RPMI8226 (cell line): ENCODE data around the gene DBH.

ENCODE experiments used
- DNase-seq: peaks from one replicate; pipeline ENCODE4 v3.0.0-alpha.2; 2015

Gene DBH

DNA sequence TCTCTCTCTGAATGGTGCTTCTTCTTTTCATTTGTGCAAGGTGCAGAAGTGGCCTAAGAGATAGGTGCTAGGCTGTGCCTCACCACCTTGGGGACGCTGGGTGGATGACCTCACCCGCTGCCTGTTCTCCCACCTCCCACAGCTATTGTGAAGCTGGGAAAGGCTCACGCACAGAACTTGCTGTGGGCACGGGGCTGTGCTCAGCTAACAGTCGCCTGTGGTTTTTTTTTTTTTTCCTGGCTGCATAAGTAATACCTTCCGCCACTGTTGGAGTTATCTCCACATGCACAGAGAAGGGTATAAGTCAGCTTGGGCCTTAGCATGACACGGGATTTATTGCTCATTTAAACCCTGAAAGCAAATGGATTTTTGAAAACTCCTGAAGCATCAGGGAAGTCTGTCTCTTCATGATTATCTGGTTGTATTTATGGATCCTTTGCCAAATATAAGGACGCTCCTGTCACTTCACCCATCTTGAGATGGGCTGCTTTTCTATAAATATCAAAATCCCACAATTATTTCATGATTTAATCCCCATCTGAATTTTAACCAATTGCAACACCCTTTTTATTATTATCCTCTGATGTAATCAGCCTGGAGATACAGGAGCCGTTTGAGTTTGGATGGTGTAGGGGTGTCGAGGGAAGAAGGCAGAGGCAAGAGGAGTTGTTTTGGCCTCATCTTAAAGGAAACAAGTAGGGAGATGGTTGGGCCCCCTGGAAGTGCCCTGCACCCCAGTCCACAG lies 9.0 kb downstream of the DBH start:
- no peak for DNase-seq

DNA sequence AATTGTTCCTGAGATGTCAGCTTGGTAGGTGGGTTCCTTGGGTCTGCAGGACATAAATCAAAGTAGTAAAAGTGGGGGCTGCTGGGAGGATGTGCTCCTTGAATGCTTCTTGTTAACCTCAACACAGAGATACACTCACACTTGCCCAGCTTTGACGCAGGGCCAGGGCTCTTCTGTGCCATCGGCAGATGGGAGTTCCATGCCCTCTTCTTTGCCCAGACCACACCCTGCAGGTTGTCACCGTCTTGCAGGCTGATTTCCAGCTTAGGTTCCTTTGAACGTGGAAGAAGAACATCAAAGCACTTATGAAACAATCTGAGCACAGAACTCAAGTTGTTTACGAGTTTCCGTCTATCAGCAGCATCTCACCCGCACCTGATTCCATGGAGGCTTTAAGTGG lies 11.0 kb downstream of the DBH start:
- no peak for DNase-seq

- no peak for DNase-seq
These were observed 11.8 kb downstream of the DBH start for GRCh38 chr9:133647765-133648469.

GRCh38 chr9:133649194-133649593 lies 13.0 kb downstream of the DBH start:
- no peak for DNase-seq

- no peak for DNase-seq
These were observed 13.9 kb downstream of the DBH start for GRCh38 chr9:133650026-133650425.

GRCh38 chr9:133653638-133654037 lies 17.5 kb downstream of the DBH start:
- no peak for DNase-seq

GRCh38 chr9:133654736-133655657 lies 18.8 kb downstream of the DBH start:
- DNase-seq = no peak

- DNase-seq = no peak
These were observed 19.5 kb downstream of the DBH start for GRCh38 chr9:133655701-133656100.

DNA sequence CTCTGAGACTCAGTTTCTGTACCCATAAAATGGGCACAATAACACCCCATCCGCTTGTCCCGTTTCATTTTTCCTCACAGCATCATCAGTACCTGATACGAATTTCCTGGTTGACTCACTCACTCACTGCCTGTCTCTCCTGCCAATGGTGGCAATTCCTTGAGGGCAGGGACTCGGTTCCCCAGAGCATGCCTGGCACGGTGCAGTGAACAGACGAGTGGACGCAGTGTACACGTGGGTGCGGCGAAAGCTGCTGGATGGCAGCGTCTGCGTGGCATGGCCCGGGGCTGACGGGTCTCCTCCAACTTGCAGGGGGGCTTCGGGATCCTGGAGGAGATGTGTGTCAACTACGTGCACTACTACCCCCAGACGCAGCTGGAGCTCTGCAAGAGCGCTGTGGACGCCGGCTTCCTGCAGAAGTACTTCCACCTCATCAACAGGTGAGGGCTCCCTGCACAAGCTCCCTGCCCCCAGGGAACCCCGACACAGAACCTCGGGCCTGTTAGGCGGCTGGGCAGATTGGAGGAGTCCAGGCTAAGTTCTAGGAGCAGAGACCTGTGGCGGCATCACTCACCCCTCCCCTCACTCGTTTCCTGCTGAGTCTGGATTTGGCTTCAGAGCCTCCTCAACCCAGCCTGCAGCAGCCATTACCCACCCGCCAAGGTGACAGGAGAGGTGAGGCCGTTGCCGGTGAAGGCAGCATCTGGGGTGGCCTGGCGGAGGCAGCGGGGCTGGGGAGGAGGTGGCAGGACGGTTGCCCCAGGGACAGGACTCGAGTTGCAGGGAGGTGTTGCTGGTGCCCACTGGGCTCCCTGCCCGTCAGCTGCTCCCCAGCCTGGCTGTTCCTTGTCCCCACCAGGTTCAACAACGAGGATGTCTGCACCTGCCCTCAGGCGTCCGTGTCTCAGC lies 20.3 kb downstream of the DBH start:
- DNase-seq = peak; percentile 84

DNA sequence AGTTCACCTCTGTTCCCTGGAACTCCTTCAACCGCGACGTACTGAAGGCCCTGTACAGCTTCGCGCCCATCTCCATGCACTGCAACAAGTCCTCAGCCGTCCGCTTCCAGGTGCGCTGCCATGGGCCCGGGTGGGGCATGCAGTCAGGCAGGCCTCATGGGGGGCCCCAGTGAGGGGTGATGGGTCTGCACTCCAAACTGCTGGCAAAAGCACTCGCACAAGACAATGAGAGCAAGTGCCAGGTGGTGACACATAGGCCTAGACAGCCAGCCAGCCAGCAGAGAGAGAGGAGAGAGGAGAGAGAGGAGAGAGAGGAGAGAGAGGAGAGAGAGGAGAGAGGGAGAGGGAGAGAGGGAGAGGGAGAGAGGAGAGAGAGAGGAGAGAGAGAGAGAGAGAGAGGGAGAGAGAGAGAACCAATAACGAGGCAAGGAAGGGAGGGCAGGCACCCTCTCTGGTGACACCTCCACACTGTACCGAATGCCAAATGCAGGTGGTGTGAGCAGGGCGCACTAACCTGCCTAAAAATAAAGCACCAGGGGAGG lies 21.0 kb downstream of the DBH start:
- peak; percentile 77 for DNase-seq

GRCh38 chr9:133658442-133659431 lies 22.6 kb downstream of the DBH start:
- DNase-seq = no peak

- no peak for DNase-seq
These were observed 23.4 kb downstream of the DBH start for GRCh38 chr9:133659516-133659915.

GRCh38 chr9:133661846-133662540 lies 25.8 kb downstream of the DBH start:
- no peak for DNase-seq

GRCh38 chr9:133664173-133665050 lies 28.2 kb downstream of the DBH start:
- peak; percentile 79 for DNase-seq

GRCh38 chr9:133665096-133665495 lies 28.9 kb downstream of the DBH start:
- DNase-seq = no peak

- DNase-seq = no peak
These were observed 29.4 kb downstream of the DBH start for GRCh38 chr9:133665535-133665934.

- DNase-seq = no peak
These were observed 30.2 kb downstream of the DBH start for GRCh38 chr9:133666387-133666786.

DNA sequence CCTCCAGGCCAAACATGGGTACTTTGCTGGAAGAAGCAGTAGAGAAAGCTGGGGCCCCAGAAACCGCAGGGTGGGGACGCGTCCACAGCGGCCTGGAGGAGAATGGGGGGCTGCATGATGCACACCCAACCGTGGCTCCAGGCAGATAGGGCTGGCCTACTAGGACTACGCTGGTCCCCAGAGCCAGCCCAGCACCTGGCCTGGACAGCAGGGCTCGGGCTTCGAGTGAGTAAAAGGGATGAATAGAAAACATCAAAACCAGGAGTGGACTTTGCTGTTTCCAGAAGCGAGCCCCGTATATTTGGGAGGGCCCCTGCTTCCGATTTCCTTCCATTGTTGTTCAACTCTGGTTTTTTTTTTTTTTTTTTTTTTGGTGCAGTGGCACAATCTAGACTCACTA lies 30.7 kb downstream of the DBH start:
- no peak for DNase-seq
